D721Med (cell line): ENCODE measurements around the gene PRKRIP1.
"Not testable (repeated sequence)": the region's sequence is repeated elsewhere in the genome, so short reads cannot be mapped to it uniquely, and the experiment has no call there.

ENCODE experiments used
- DNase-seq: peaks from one replicate; pipeline ENCODE4 v3.0.0; 2011; ENCODE audit warnings: low spot score; ENCODE audit not compliant: insufficient read length
- FAIRE-seq: peaks from 2 replicates; lab custom pipeline; 2011; peaks lifted over from hg19 to GRCh38; lab: Jason Lieb, UNC
- CTCF ChIP-seq: IDR thresholded peaks from 2 replicates; pipeline ENCODE4 v1.5.1; 2012; ENCODE audit warnings: mild to moderate bottlenecking, control low read depth; ENCODE audit not compliant: insufficient read depth; ENCODE audit errors: missing control alignments

PRKRIP1 gene

GRCh38 chr7:102447311-102447710 is 51.1 kb downstream of the PRKRIP1 start:
- FAIRE-seq (no peak), DNase-seq (no peak)
- TF ChIP-seq CTCF = no peak

- FAIRE-seq = no peak
- no peak for TF ChIP-seq CTCF
- DNase-seq = no peak
Observed at GRCh38 chr7:102449136-102449535, 53.0 kb downstream of the PRKRIP1 start.

GRCh38 chr7:102450242-102450641 is 54.1 kb downstream of the PRKRIP1 start:
- peak; percentile 26 for TF ChIP-seq CTCF
- no peak for DNase-seq
- FAIRE-seq = no peak

- no peak for TF ChIP-seq CTCF
- no peak for FAIRE-seq
- no peak for DNase-seq
Observed at GRCh38 chr7:102451371-102452054, 55.4 kb downstream of the PRKRIP1 start.

- DNase-seq (no peak), FAIRE-seq (no peak)
- no peak for TF ChIP-seq CTCF
Observed at GRCh38 chr7:102452451-102452850, 56.3 kb downstream of the PRKRIP1 start.

- TF ChIP-seq CTCF = no peak
- no peak for DNase-seq
- FAIRE-seq = no peak
Observed at GRCh38 chr7:102453319-102453718, 57.2 kb downstream of the PRKRIP1 start.

GRCh38 chr7:102454468-102454867 is 58.3 kb downstream of the PRKRIP1 start:
- TF ChIP-seq CTCF = no peak
- FAIRE-seq = no peak
- DNase-seq = no peak

GRCh38 chr7:102454932-102455331 is 58.8 kb downstream of the PRKRIP1 start:
- FAIRE-seq = not testable (repeated sequence)

More at GRCh38 chr7:102454932-102455331, 58.8 kb downstream of the PRKRIP1 start:
- DNase-seq = not testable (repeated sequence)
